Natural killer cell (primary cell): Measurements from ENCODE around the gene ARMS2. TPM values are rescaled to one million over a fixed set of nuclear protein-coding genes. Genes with fewer than 3 reads are reported as not detected.

Source experiments
- ATAC-seq, 3 donors: fragments of 150-1000 bp in 2 of 3; fragments of 200-7000 bp in 1 of 3; cut with Tn5 transposase; 1 replicate in 1 of 3; 2 replicates in 2 of 3; pipeline ENCODE4 v1.10.0; 2021; ENCODE audit warnings: mild to moderate bottlenecking in 2 of 3, moderate library complexity in 2 of 3
- DNase-seq, 2 donors: peaks; one replicate each; pipeline versions ENCODE4 v3.0.0 to v3.0.0-alpha.2; 2013 to 2021; ENCODE audit warnings: mixed read lengths in 1 of 2
- H3K27ac ChIP-seq: one replicate; pipeline ENCODE4 v1.5.1; 2013; ENCODE audit warnings: mild to moderate bottlenecking, low read length
- H3K27me3 ChIP-seq: one replicate; pipeline ENCODE4 v1.6.1; 2013; ENCODE audit warnings: low read length; ENCODE audit not compliant: control insufficient read depth, insufficient read depth
- H3K36me3 ChIP-seq: one replicate; pipeline ENCODE4 v1.6.1; 2013; ENCODE audit warnings: low read length; ENCODE audit not compliant: control insufficient read depth, insufficient read depth
- H3K4me1 ChIP-seq: one replicate; pipeline ENCODE4 v1.6.1; 2013; ENCODE audit warnings: low read length; ENCODE audit not compliant: control insufficient read depth, insufficient read depth
- H3K4me3 ChIP-seq: one replicate; pipeline ENCODE4 v1.5.1; 2013; ENCODE audit warnings: low read length
- H3K9me3 ChIP-seq: one replicate; pipeline ENCODE4 v1.6.1; 2013; ENCODE audit warnings: low read length; ENCODE audit not compliant: control insufficient read depth, insufficient read depth
- H3K27ac Mint-ChIP-seq, 2 donors: one replicate each; pipeline ENCODE4 v1.8.0; 2022; ENCODE audit warnings: mild to moderate bottlenecking in 2 of 2, mixed read lengths in 2 of 2, moderate library complexity in 1 of 2
- H3K27me3 Mint-ChIP-seq, 2 donors: one replicate each; pipeline ENCODE4 v1.8.0; 2022; ENCODE audit warnings: low read depth in 2 of 2, mixed read lengths in 2 of 2
- H3K36me3 Mint-ChIP-seq: one replicate; pipeline ENCODE4 v1.8.0; 2022; ENCODE audit warnings: mixed read lengths
- H3K4me1 Mint-ChIP-seq, 2 donors: one replicate each; pipeline ENCODE4 v1.8.0; 2022; ENCODE audit warnings: mixed read lengths in 2 of 2
- H3K4me3 Mint-ChIP-seq: one replicate; pipeline ENCODE4 v1.8.0; 2022; ENCODE audit warnings: mild to moderate bottlenecking, moderate library complexity, mixed read lengths
- H3K9me3 Mint-ChIP-seq, 2 donors: one replicate each; pipeline ENCODE4 v1.8.0; 2022; ENCODE audit warnings: mixed read lengths in 2 of 2
- WGBS: methylation state at CpG from one replicate; pipeline ENCODE4 v1.1.7; 2013; ENCODE audit warnings: missing lambda C conversion rate; ENCODE audit not compliant: insufficient coverage; 5-methylcytosine and 5-hydroxymethylcytosine counted together
- intact Hi-C: fragments of 100-400 bp; cut with micrococcal nuclease; formaldehyde crosslinking; loops from one replicate; pipeline ENCODE4 v1.14.2; 2022
- total RNA-seq, 4 donors: library from RNA; stranded (reverse); fragments of 120-200 nt in 1 of 4; gene quantifications; one replicate each; pipeline versions ENCODE4 v1.2.3 to v1.2.4, GENCODE V29; 2013 to 2022
- TF ChIP-seq, protein P1 (sequence below): fragments of 200-600 bp; IDR thresholded peaks from one replicate; pipeline ENCODE4 v1.8.0; 2022; ENCODE audit warnings: antibody characterized with exemption

ARMS2 gene, protein sequence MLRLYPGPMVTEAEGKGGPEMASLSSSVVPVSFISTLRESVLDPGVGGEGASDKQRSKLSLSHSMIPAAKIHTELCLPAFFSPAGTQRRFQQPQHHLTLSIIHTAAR
- not detected for total RNA-seq
- total RNA-seq (2013): not detected

DNA sequence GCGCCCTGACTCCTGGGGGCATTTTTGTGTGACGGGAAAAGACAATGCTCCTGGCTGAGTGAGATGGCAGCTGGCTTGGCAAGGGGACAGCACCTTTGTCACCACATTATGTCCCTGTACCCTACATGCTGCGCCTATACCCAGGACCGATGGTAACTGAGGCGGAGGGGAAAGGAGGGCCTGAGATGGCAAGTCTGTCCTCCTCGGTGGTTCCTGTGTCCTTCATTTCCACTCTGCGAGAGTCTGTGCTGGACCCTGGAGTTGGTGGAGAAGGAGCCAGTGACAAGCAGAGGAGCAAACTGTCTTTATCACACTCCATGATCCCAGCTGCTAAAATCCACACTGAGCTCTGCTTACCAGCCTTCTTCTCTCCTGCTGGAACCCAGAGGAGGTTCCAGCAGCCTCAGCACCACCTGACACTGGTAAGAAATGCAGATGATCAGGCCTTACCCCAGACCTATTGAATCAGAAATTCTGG, at the start of gene ARMS2:
Gene ARMS2, plus strand, starts transcription at position 51 of the 478 bp plus-strand sequence. Its CDS starts 75 bp downstream, at position 126.
- no peaks in the 10 kb centered on the region for H3K4me1 Mint-ChIP-seq

DNA sequence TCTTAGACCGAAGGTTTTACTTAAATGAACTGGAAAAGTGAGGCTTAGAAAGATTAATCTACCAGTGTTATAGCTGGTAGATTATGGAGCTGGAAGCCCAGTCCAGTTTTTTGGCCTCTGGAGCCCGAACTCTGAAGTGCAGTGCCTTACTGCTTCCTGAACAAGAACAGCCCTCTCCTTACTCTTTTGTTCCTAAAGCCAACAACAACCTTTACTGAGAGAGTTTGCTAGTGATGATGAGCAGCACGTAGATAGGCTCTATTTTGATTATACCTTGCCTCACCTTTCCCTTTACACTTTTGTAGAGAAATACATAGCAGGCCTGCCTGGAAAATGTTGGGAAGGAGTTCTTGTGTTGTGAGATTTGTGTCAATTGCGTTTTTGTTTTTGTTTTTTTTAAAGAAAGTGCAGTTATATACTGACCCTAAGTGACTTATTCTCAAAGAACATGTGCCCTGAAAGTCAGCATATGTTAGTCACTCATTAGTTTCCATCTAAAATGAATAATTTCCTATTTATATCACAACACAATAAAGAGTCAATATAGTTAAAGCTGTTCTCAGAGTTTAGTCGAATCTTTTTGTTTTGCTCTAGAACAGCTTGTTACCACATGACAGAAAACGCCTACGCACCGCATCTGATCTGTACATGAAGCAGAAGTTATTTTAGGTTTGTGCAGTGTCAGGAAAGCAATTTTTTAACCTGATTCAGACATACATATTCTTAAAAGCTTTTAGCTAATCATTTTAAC, 46.9 kb upstream of the ARMS2 start:
- Mint-ChIP-seq H3K4me1 (peaks cover 36 to 40% of the 10 kb centered on the region in 2 donors), H3K4me3 (no peak overlapping the region), H3K27ac (peak overlapping the region; percentile 72 to 84), H3K36me3 (no peaks in the 10 kb centered on the region), H3K27me3 (no peaks in the 10 kb centered on the region), H3K9me3 (no peaks in the 10 kb centered on the region)
- Histone ChIP-seq H3K9me3 (no peaks in the 10 kb centered on the region), H3K36me3 (peaks cover 32% of the 10 kb centered on the region), H3K27me3 (no peaks in the 10 kb centered on the region), H3K4me3 (no peak overlapping the region), H3K27ac (peak overlapping the region; percentile 45), H3K4me1 (no peaks in the 10 kb centered on the region)
- TF ChIP-seq, protein P1, sequence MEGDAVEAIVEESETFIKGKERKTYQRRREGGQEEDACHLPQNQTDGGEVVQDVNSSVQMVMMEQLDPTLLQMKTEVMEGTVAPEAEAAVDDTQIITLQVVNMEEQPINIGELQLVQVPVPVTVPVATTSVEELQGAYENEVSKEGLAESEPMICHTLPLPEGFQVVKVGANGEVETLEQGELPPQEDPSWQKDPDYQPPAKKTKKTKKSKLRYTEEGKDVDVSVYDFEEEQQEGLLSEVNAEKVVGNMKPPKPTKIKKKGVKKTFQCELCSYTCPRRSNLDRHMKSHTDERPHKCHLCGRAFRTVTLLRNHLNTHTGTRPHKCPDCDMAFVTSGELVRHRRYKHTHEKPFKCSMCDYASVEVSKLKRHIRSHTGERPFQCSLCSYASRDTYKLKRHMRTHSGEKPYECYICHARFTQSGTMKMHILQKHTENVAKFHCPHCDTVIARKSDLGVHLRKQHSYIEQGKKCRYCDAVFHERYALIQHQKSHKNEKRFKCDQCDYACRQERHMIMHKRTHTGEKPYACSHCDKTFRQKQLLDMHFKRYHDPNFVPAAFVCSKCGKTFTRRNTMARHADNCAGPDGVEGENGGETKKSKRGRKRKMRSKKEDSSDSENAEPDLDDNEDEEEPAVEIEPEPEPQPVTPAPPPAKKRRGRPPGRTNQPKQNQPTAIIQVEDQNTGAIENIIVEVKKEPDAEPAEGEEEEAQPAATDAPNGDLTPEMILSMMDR: no peak
- intact Hi-C loops: no loop called here
- DNase-seq (peak in 1 of 2 donors; percentile 76), ATAC-seq (peak in 1 of 3 donors; percentile 36)
- WGBS: 67% methylated on average over 3 of the region's 8 CpGs

More for the DNA sequence above, at the start of gene ARMS2:
- TF ChIP-seq, protein P1: no peak
- Histone ChIP-seq H3K27me3 (peaks cover 17% of the 10 kb centered on the region), H3K27ac (no peak within 1 kb of the TSS), H3K4me1 (no peaks in the 10 kb centered on the region), H3K9me3 (no peaks in the 10 kb centered on the region), H3K36me3 (no peaks in the 10 kb centered on the region), H3K4me3 (no peak within 1 kb of the TSS)
- ATAC-seq (no peak), DNase-seq (no peak)
- Mint-ChIP-seq H3K9me3 (no peaks in the 10 kb centered on the region), H3K4me3 (no peak within 1 kb of the TSS), H3K27ac (no peak within 1 kb of the TSS), H3K36me3 (no peaks in the 10 kb centered on the region), H3K27me3 (peaks cover 37 to 49% of the 10 kb centered on the region in 2 donors)
- WGBS: 75% methylated on average over 7 of the region's 7 CpGs
- intact Hi-C loops: no loop called here

DNA sequence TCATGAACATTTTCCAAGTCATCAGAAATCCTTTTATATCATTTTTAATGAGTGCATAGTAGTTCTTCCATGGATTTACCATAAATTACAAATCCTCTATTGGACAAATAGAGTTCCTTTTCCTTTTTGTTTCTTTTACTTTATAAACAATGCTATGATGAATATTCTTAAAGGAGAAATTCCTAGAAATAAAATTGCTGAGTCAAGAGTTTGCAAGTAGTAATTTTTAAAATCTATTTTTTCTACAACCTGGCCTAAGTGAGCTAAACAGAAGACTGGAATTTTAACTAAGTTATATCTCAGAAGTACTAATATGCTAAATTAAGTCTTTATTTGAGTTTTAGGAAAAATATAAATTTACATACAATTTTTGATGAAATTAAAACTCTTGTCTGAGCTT, 41.1 kb upstream of the ARMS2 start:
- TF ChIP-seq, protein P1: no peak
- Histone ChIP-seq H3K4me3 (no peak overlapping the region), H3K36me3 (peaks cover 21% of the 10 kb centered on the region), H3K27ac (no peak overlapping the region), H3K4me1 (peaks cover 19% of the 10 kb centered on the region), H3K9me3 (no peaks in the 10 kb centered on the region), H3K27me3 (no peaks in the 10 kb centered on the region)
- H3K4me1 Mint-ChIP-seq: peaks cover 30 to 43% of the 10 kb centered on the region in 2 donors
- H3K27me3 Mint-ChIP-seq: no peaks in the 10 kb centered on the region
- no peaks in the 10 kb centered on the region for H3K9me3 Mint-ChIP-seq
- no peak overlapping the region for H3K27ac Mint-ChIP-seq
- ATAC-seq (no peak), DNase-seq (no peak)
- no peak overlapping the region for H3K4me3 Mint-ChIP-seq
- intact Hi-C loops: no loop called here
- peaks cover 8% of the 10 kb centered on the region for H3K36me3 Mint-ChIP-seq
